ENCODE measurements around the gene ELANE. TPM values are rescaled to one million over a fixed set of nuclear protein-coding genes. Genes with fewer than 3 reads are reported as not detected.

ELANE gene
- total and polyA plus RNA-seq, 2 donors from 2014 or later, result 0.85 TPM; not detected in 1

- FAIRE-seq (no peak), DNase-seq (peak in 2 of 5 donors; percentile 62 to 81)
- Histone ChIP-seq H3K36me3 (ENCODE audit: control insufficient read depth in 2 of 3, insufficient read depth in 3 of 3, low read length in 3 of 3) (no peaks in the 10 kb centered on the region), H3K27ac (ENCODE audit: low read depth in 2 of 2, low read length in 2 of 2) (no peak overlapping the region), H3K4me3 (ENCODE audit: low read length in 3 of 3) (no peak overlapping the region), H3K9me3 (ENCODE audit: control insufficient read depth in 2 of 3, insufficient read depth in 1 of 3, low read length in 3 of 3) (no peaks in the 10 kb centered on the region), H3K9ac (ENCODE audit: low read length in 3 of 3) (no peak overlapping the region), H3K4me1 (ENCODE audit: control insufficient read depth in 2 of 3, insufficient read depth in 2 of 3, low read depth in 1 of 3, low read length in 3 of 3) (peaks cover 0 to 5% (median 0%) of the 10 kb centered on the region in 3 donors), H3K27me3 (ENCODE audit: control insufficient read depth, insufficient read depth, low read length) (peaks cover 2% of the 10 kb centered on the region)
- no peak for TF ChIP-seq CTCF (IDR thresholded peaks at IDR 0.05; ENCODE audit: borderline replicate concordance, extremely low read depth, insufficient read depth)
- intact Hi-C loops (cut with DNase I), result no loop called here
These were observed 8.1 kb upstream of the ELANE start for GRCh38 chr19:843836-844545.

GRCh38 chr19:844546-844971 is 7.5 kb upstream of the ELANE start:
- Histone ChIP-seq H3K9me3 (ENCODE audit: control insufficient read depth in 2 of 3, insufficient read depth in 1 of 3, low read length in 3 of 3) (no peaks in the 10 kb centered on the region), H3K9ac (ENCODE audit: low read length in 3 of 3) (no peak overlapping the region), H3K36me3 (ENCODE audit: control insufficient read depth in 2 of 3, insufficient read depth in 3 of 3, low read length in 3 of 3) (no peaks in the 10 kb centered on the region), H3K4me3 (ENCODE audit: low read length in 3 of 3) (no peak overlapping the region), H3K4me1 (ENCODE audit: control insufficient read depth in 2 of 3, insufficient read depth in 2 of 3, low read depth in 1 of 3, low read length in 3 of 3) (peaks cover 0 to 5% (median 0%) of the 10 kb centered on the region in 3 donors), H3K27ac (ENCODE audit: low read depth in 2 of 2, low read length in 2 of 2) (no peak overlapping the region), H3K27me3 (ENCODE audit: control insufficient read depth, insufficient read depth, low read length) (peaks cover 2% of the 10 kb centered on the region)
- DNase-seq (no peak), FAIRE-seq (no peak)
- intact Hi-C loops (cut with DNase I), result no loop called here
- TF ChIP-seq CTCF (IDR thresholded peaks at IDR 0.05; ENCODE audit: borderline replicate concordance, extremely low read depth, insufficient read depth), result no peak

GRCh38 chr19:845707-846521 is 6.2 kb upstream of the ELANE start:
- FAIRE-seq (no peak), DNase-seq (peak in 1 of 5 donors; percentile 53)
- Histone ChIP-seq H3K9ac (ENCODE audit: low read length in 3 of 3) (no peak overlapping the region), H3K9me3 (ENCODE audit: control insufficient read depth in 2 of 3, insufficient read depth in 1 of 3, low read length in 3 of 3) (no peaks in the 10 kb centered on the region), H3K4me1 (ENCODE audit: control insufficient read depth in 2 of 3, insufficient read depth in 2 of 3, low read depth in 1 of 3, low read length in 3 of 3) (peaks cover 0 to 11% (median 0%) of the 10 kb centered on the region in 3 donors), H3K27ac (ENCODE audit: low read depth in 2 of 2, low read length in 2 of 2) (no peak overlapping the region), H3K4me3 (ENCODE audit: low read length in 3 of 3) (no peak overlapping the region), H3K36me3 (ENCODE audit: control insufficient read depth in 2 of 3, insufficient read depth in 3 of 3, low read length in 3 of 3) (no peaks in the 10 kb centered on the region), H3K27me3 (ENCODE audit: control insufficient read depth, insufficient read depth, low read length) (peaks cover 2% of the 10 kb centered on the region)
- TF ChIP-seq CTCF (IDR thresholded peaks at IDR 0.05; ENCODE audit: borderline replicate concordance, extremely low read depth, insufficient read depth), result no peak
- intact Hi-C loops (cut with DNase I), result no loop called here
